Lower lobe of right lung (tissue), 2 donors: ENCODE data around the gene ARAP1. TPM values are rescaled to one million over a fixed set of nuclear protein-coding genes. Genes with fewer than 3 reads are reported as not detected.

Source experiments
- ATAC-seq, 2 donors: fragments of 200-7000 bp; cut with Tn5 transposase; one replicate each; pipeline ENCODE4 v1.9.1; 2020 to 2022; ENCODE audit warnings: mild to moderate bottlenecking in 2 of 2, moderate library complexity in 2 of 2
- DNase-seq: peaks from one replicate; pipeline ENCODE4 v3.0.0-alpha.2; 2020
- H3K27ac ChIP-seq: fragments of 200-600 bp; one replicate; pipeline ENCODE4 v1.8.0; 2022
- H3K27me3 ChIP-seq: fragments of 200-600 bp; one replicate; pipeline ENCODE4 v1.8.0; 2022; ENCODE audit warnings: low read depth
- H3K36me3 ChIP-seq: fragments of 200-600 bp; one replicate; pipeline ENCODE4 v1.8.0; 2022; ENCODE audit warnings: mild to moderate bottlenecking
- H3K4me1 ChIP-seq: fragments of 200-600 bp; one replicate; pipeline ENCODE4 v1.8.0; 2022
- H3K4me3 ChIP-seq: fragments of 200-600 bp; one replicate; pipeline ENCODE4 v1.8.0; 2022; ENCODE audit warnings: mild to moderate bottlenecking
- H3K9me3 ChIP-seq: fragments of 200-600 bp; one replicate; pipeline ENCODE4 v1.8.0; 2022
- CTCF ChIP-seq: fragments of 200-600 bp; IDR thresholded peaks from one replicate; pipeline ENCODE4 v1.8.0; 2022; ENCODE audit warnings: antibody characterized with exemption, mild to moderate bottlenecking
- intact Hi-C: fragments of 100-400 bp; cut with DNase I; formaldehyde crosslinking; loops from one replicate; pipeline ENCODE4 v1.11.0; 2022
- total RNA-seq: library from RNA; stranded (reverse); fragmentation: NEBNext Ultra II Directional; extraction: Animal tissue kit (Norgen Biotek cat#: 25700); gene quantifications from one replicate; pipeline ENCODE4 v1.2.1, GENCODE V29; 2021
- donor health status: DM: no; HTN: yes; CAD: no; lungs with severe emphysema.

The ARAP1 gene
- total RNA-seq, 1 donor from 2014 or later: 276 TPM

DNA sequence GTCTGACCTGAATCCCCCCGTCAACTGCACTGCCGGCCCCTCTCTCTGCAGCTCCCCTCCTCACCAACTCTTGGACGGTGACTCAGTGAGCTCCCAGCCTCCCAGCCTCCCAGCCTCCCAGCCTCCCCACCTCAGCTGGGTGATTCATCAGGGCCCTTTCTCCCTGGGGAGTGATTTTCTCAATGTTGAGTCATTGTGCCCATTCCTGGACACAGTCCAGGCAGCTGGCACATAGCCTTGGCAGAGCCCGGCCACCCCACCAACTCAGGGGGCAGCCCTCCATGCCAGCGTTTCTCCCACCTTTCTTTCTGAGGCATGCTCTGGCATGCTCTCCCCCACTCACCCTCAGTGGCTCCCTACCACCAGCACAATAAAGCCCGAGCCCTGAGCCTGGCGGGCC lies 108.7 kb downstream of the ARAP1 start:
- Histone ChIP-seq H3K27ac (no peak overlapping the region), H3K9me3 (no peaks in the 10 kb centered on the region), H3K36me3 (no peaks in the 10 kb centered on the region), H3K4me1 (peaks cover 18% of the 10 kb centered on the region), H3K4me3 (no peak overlapping the region), H3K27me3 (peaks cover 32% of the 10 kb centered on the region)
- no peak for TF ChIP-seq CTCF
- intact Hi-C loops: no loop called here
- ATAC-seq (no peak), DNase-seq (no peak)

GRCh38 chr11:72642884-72643522 lies 109.2 kb downstream of the ARAP1 start:
- TF ChIP-seq CTCF: peak; percentile 98
- Histone ChIP-seq H3K27ac (peak overlapping the region; percentile 10), H3K36me3 (no peaks in the 10 kb centered on the region), H3K4me1 (peaks cover 18% of the 10 kb centered on the region), H3K27me3 (peaks cover 32% of the 10 kb centered on the region), H3K4me3 (peak overlapping the region; percentile 62), H3K9me3 (no peaks in the 10 kb centered on the region)
- intact Hi-C loops: no loop called here
- peak; percentile 72 for DNase-seq
- peak; percentile 84 to 87 for ATAC-seq

- Histone ChIP-seq H3K27ac (peak overlapping the region; percentile 62), H3K4me1 (peaks cover 18% of the 10 kb centered on the region), H3K9me3 (no peaks in the 10 kb centered on the region), H3K4me3 (peak overlapping the region; percentile 62), H3K27me3 (peaks cover 32% of the 10 kb centered on the region), H3K36me3 (no peaks in the 10 kb centered on the region)
- DNase-seq: peak; percentile 61
- ATAC-seq: peak; percentile 69 to 84
- intact Hi-C loops: no loop called here
- no peak for TF ChIP-seq CTCF
These were observed 109.9 kb downstream of the ARAP1 start for GRCh38 chr11:72642043-72642883.

GRCh38 chr11:72641522-72642042 lies 110.6 kb downstream of the ARAP1 start:
- TF ChIP-seq CTCF: no peak
- peak overlapping the region; percentile 62 for H3K4me3 ChIP-seq

GRCh38 chr11:72639502-72640375 lies 112.5 kb downstream of the ARAP1 start:
- DNase-seq (no peak), ATAC-seq (no peak)
- Histone ChIP-seq H3K9me3 (no peaks in the 10 kb centered on the region), H3K4me1 (peaks cover 18% of the 10 kb centered on the region), H3K4me3 (peak overlapping the region; percentile 62), H3K27ac (no peak overlapping the region), H3K36me3 (no peaks in the 10 kb centered on the region), H3K27me3 (peaks cover 32% of the 10 kb centered on the region)
- intact Hi-C loops: no loop called here
- no peak for TF ChIP-seq CTCF

More at GRCh38 chr11:72641522-72642042, 110.6 kb downstream of the ARAP1 start:
- peak overlapping the region; percentile 62 for H3K27ac ChIP-seq
- peaks cover 18% of the 10 kb centered on the region for H3K4me1 ChIP-seq
- H3K36me3 ChIP-seq: no peaks in the 10 kb centered on the region
- H3K27me3 ChIP-seq: peaks cover 32% of the 10 kb centered on the region
- no peaks in the 10 kb centered on the region for H3K9me3 ChIP-seq
- intact Hi-C loops: no loop called here
- ATAC-seq (no peak), DNase-seq (no peak)
